GM19467 (cell line): ENCODE data around the gene SNRNP27.
A peak's percentile ranks its signal among the peaks of the same experiment; 100 is the strongest.
"Not testable (repeated sequence)": the region's sequence is repeated elsewhere in the genome, so short reads cannot be mapped to it uniquely, and the experiment has no call there.

ENCODE experiments used
- ATAC-seq: cut with Tn5 transposase; IDR thresholded peaks from one replicate; pipeline ENCODE4 v1.9.1; 2021; ENCODE audit warnings: mild to moderate bottlenecking, moderate library complexity; ENCODE audit not compliant: unreplicated experiment

The SNRNP27 gene, protein sequence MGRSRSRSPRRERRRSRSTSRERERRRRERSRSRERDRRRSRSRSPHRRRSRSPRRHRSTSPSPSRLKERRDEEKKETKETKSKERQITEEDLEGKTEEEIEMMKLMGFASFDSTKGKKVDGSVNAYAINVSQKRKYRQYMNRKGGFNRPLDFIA

DNA sequence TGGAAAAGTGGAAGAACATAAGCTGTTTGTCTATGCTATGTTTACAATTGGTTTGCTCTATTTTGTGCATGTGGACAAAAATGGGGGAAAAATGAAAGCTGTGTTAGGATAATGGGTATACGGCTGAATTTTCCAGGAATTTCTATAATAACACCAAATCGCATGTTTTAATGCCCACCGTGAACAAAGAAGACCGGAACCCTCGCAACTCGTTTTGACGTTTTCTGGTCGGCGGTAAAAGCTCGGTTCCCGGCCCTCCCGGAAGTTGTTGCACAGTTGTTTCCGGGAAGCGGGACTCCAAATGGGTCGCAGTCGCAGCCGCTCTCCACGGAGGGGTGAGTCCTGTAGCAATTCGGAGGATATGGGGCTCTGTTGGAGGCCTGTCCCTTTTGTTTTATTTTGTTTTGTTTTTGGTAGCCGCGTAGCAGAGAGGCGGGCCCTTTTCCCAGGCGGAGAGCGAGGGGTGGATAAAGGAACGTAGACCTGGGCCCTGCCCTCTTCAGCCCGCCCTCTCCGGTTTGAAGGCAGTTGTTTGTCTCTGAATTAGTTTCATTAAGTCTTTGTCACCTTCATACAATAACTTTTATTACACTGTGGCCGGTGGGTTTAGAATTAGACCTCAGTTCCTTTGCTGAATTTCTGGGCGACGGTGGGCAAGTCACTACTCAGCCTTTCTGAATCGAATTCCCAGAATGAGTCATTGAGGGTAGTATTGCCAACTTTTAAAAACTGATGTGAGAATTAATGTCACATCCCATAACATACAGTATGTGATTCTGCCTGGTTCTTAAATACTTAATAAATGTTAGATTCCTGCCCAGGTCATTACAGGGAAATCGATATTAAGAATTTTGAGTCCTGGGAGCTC lies at the start of gene SNRNP27:
SNRNP27 (plus strand) TSS at position 273 of the 868 bp plus-strand sequence; CDS start at position 302, 29 bp downstream.
- peak; percentile 62 for ATAC-seq

DNA sequence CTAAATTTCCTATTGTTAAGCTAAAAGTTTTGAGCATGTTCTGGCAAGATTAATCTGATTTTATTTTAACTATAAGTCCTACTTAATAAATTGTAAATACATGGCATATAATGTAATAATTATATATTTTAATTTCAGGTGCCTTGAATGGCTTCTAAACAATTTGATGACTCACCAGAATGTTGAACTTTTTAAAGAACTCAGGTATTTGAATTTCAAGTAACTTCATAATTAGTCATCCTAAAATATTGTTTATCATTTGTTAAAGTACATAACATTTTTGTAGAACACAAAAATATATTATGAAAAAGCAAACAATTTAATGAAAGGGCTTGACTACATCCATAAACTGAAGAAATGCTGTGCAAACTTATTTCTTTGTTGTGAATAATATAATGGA lies 49.8 kb upstream of the SNRNP27 start:
- ATAC-seq = no peak

- no peak for ATAC-seq
Measured at GRCh38 chr2:69844560-69844959, 49.2 kb upstream of the SNRNP27 start.

DNA sequence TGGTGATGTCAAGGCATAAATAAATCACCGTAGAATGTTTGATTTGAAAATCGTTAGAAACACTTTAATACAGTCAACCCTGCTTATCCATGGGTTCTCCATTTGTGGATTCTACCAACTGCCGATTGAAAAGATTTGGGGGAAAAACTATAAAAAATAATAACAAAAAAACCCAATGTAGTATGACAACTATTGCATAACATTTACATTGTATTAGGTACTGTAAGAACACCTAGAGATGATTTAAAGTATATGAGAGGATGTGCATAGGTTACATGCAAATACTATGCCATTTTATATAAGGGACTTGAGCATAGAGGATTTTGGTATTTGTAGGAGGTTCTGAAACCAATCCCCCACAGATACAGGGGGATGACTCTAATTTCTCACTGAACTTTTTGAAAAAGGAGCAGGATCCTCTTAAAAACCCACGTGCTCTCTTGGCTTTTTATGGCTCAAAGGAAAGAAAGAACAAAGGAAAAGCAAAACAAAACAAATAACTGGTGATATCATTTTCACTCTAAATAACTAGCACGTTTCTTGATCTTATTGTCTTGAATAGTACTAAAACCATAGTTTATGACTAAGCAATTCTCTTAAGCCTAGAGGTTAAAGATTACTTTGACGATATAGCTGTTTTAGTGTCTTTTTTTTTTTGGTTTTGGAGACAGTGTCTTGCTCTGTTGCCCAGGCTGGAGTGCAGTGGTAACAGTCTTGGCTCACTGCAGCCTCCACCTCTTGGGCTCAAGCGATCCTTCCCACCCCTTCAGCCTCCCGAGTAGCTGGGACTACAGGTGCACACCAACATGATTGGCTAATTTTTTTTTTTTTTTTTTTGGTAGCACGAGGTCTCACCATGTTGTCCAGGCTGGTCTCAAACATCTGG lies 47.3 kb upstream of the SNRNP27 start:
- no peak for ATAC-seq

GRCh38 chr2:69847068-69847828 lies 46.5 kb upstream of the SNRNP27 start:
- ATAC-seq = no peak

GRCh38 chr2:69848186-69848790 lies 45.5 kb upstream of the SNRNP27 start:
- no peak for ATAC-seq

DNA sequence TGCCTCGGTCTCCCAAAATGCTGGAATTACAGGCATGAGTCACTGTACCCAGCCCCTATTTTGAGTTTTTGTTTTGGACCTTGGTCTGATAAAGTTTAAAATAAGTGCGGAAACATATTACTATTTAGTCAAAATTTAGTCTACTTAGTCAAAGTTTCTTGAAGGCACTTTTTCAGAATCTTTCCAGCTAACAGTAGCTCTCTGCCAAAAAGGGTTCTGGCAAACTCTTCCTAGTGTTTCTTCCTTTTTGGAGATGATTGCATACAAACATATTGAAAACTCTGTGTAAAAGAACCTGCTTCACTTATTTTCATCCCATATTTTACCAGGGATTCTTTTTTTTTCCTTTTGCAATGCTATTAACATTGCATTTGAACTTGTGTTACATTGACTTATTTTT lies 35.5 kb upstream of the SNRNP27 start:
- no peak for ATAC-seq

GRCh38 chr2:69863298-69863697 lies 30.5 kb upstream of the SNRNP27 start:
- ATAC-seq = no peak

DNA sequence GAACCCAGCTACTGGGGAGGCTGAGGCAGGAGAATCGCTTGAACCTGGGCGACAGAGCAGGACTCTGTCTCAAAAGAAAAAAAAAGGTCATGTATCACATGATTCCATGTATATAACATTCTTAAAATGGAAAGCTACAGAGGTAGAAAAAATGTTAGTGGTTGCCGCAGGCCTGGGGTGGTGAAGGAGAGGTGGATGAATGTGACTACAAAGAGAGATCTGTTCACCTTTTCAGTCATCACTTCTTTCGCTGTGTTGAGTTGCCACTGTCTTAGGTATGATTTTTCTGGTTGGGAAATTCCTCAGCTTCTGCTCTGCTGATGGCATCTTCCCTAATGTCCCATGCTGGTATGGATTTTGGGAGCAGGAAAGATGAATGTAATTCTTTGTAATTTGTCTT lies 5.3 kb upstream of the SNRNP27 start:
- ATAC-seq = no peak

- no peak for ATAC-seq
Measured at GRCh38 chr2:69889302-69889701, 4.5 kb upstream of the SNRNP27 start.

DNA sequence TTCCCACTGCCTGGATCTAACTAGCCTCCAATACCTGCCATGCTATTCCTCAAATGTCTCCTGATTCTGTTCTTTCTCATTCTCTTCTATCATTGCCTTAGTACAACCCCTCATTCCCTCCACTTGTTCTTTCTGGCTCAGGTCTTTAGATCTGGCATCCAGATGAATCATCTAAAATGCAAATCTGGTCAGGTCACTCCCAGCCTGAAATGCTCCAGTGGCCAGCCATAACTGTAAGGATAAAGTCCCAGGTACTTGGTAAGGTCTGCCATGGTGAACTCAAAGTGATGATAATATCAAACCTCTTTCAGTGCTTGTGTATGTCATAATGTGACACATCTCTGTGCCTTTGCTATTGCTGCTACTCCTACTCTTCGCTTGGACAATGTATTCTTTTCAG lies 2.9 kb upstream of the SNRNP27 start:
- ATAC-seq = no peak

- ATAC-seq = not testable (repeated sequence)
Measured at GRCh38 chr2:69892838-69893424, 825 bp upstream of the SNRNP27 start.

DNA sequence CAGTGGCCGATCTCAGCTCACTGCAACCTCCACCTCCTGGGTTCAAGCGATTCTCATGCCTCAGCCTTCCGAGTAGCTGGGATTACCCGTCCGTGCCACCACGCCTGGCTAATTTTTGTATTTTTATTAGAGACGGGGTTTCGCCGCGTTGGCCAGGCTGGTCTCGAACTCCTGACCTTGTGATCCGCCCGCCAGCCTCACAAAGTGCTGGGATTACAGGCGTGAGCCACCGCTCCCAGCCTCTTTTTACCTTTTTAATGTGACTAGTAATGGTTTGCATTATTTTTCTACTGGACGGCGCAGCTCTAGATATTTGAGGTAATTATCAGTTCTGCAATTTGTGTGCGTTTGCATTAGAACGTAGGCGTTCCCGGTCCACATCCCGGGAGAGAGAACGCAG lies 981 bp downstream of the SNRNP27 start:
- ATAC-seq = not testable (repeated sequence)

DNA sequence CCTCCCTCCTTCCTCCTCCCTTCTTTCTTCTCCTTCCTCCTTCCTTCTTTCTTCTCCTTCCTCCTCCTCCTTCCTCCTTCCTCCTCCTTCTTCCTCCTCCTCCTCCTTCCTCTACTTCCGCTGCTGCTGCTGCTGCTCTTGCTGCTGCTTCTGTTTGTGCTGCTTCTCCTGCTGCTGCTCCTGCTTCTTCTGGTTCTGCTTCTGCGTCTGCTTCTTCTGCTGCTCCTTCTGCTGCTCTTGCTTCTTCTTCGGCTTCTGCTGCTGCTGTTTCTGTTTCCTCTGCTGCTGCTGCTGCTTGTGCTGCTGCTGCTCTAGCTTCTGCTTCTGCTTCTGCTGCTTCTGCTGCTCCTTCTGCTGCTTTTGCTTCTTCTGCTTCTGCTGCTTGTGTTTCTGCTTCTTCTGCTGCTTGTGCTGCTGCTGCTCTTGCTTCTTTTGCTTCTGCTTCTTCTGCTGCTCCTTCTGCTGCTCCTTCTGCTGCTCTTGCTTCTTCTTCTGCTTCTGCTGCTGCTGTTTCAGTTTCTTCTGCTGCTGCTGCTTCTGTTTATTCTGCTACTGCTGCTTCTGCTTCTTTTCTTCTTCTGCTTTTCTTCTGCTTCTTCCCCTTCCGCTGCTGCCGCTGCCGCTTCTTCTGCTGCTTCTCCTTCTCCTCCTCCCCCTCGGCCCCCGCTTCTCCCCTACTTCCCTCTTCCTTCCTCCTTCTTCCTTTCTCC lies 8.6 kb downstream of the SNRNP27 start:
- no peak for ATAC-seq

GRCh38 chr2:69907216-69907615 lies 13.5 kb downstream of the SNRNP27 start:
- no peak for ATAC-seq

DNA sequence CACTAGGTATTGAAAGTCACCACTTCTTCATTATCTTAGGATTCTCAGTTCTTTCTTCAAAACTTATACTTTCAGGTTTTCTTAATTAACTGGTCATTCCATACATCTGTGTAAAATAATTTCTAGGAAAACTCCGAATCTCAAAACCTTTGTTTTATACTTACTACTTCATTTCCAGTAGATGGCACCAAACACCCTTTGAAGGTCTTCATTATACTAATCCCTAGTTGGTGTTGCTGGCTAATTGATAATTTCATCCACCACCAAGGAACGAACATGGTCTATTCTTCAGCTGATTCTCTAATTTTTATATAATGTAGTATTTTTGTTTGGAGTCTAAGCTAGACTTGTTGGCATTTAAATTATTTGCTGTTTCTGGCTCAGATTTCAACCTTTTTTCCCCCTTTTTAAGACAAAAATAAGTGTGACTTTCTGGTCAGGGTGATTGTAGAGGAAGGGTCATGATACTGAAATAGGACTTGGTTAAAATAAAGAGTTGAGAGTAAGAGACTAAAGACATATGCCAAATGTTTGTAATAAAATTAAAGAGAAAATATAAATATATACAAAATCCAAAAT lies 18.3 kb downstream of the SNRNP27 start:
- ATAC-seq = no peak

DNA sequence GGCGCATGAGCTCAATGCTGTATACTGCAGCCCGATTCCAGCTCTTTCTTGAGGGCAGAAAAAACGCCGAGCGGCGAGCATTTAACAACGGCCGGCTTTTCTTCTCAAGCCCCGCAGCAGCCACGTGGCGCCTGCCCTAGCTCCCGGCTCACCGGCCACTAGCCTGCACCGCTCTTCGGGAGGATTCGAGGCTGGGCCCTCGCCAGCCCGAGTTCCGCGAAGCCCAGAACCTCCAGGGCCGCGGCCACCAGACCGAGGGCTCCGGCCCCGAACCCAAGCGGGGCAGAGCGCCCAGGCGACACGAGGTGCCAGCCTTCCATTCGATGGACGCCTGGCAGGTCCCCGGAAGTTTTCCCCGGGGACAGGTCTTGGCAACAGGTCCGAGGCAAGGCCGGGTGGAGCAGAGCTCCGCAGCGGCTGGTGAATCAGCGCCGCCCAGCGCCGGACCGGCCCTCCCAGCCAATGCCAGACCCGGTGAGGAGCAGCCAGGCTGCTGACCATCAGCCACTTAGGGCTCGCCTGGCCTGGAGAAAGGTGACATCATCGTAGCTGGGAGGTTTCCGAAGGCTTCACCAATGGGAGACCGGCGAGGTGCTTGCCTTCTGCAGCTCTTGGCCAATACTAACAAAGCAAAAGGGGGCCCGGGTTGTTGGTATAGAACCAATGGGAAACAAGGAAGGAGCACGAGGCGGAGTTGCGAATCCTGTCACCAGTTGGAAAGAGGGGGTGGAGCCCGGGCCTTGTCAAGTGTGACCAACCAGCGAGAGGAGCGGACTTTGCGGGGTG lies 20.6 kb downstream of the SNRNP27 start:
- ATAC-seq = peak; percentile 88
